SK-N-SH (cell line): ENCODE results near the gene ANTKMT. TPM values are rescaled to one million over a fixed set of nuclear protein-coding genes. Genes with fewer than 3 reads are reported as not detected.

Source experiments
- CTCF ChIA-PET: fragments of 300-600, 350-600 bp; formaldehyde crosslinking; extraction: SDS; loops from one replicate; lab custom pipeline; 2021; lab: Yijun Ruan, JAX
- POLR2A ChIA-PET: fragments of 350-600 bp; sonication (Branson Sonifier 250); formaldehyde crosslinking; extraction: SDS; loops from one replicate; lab custom pipeline; 2020; ENCODE audit warnings: antibody characterized with exemption, inconsistent platforms; lab: Yijun Ruan, JAX
- DNase-seq: peaks from one replicate; pipeline ENCODE4 v3.0.0; 2012
- H2AFZ ChIP-seq: fragments of 200-600 bp; sonication (generic); 2 replicates; pipeline ENCODE4 v1.8.1; 2016; ENCODE audit warnings: antibody characterized with exemption, mild to moderate bottlenecking, low read depth
- H3F3A ChIP-seq: fragments of 200-600 bp; sonication (generic); replicated peaks from 2 replicates; pipeline ENCODE3; 2016; ENCODE audit warnings: antibody characterized with exemption, mild to moderate bottlenecking; ENCODE audit not compliant: insufficient read depth
- H3K27ac ChIP-seq, 2 experiments: fragments of 200-500 bp in 1 of 2; fragments of 200-600 bp in 1 of 2; sonication (Bioruptor generic) in 1 of 2; sonication (generic), shearing (Covaris generic) in 1 of 2; 2 replicates each; pipeline versions ENCODE4 v1.5.1 to v1.6.1; 2014 to 2016; ENCODE audit warnings: low read depth in 2 of 2, inconsistent platforms in 1 of 2, low read length in 1 of 2, mild to moderate bottlenecking in 1 of 2, mixed read lengths in 1 of 2
- H3K27me3 ChIP-seq: fragments of 200-600 bp; sonication (generic), shearing (Covaris generic); 2 replicates; pipeline ENCODE4 v1.6.1; 2016; ENCODE audit warnings: mixed run types; ENCODE audit not compliant: insufficient read depth
- H3K36me3 ChIP-seq, 2 experiments: fragments of 200-500 bp in 1 of 2; fragments of 200-600 bp in 1 of 2; sonication (Bioruptor generic) in 1 of 2; sonication (generic) in 1 of 2; replicated peaks in 1 of 2; 2 replicates each; pipeline versions ENCODE3 to v1.5.1; 2014 to 2016; ENCODE audit warnings: low read length in 1 of 2, mild to moderate bottlenecking in 1 of 2; ENCODE audit not compliant: insufficient read depth in 2 of 2, control insufficient read depth in 1 of 2
- H3K4me1 ChIP-seq, 2 experiments: fragments of 200-500 bp in 1 of 2; fragments of 200-600 bp in 1 of 2; sonication (Bioruptor generic) in 1 of 2; sonication (generic), shearing (Covaris generic) in 1 of 2; 2 replicates each; pipeline versions ENCODE4 v1.5.1 to v1.6.1; 2014 to 2016; ENCODE audit warnings: low read depth in 1 of 2, low read length in 1 of 2, mixed run types in 1 of 2; ENCODE audit not compliant: insufficient read depth in 2 of 2, control insufficient read depth in 1 of 2
- H3K4me2 ChIP-seq: fragments of 200-600 bp; sonication (generic), shearing (Covaris generic); 2 replicates; pipeline ENCODE4 v1.6.1; 2017; ENCODE audit warnings: mixed run types
- H3K4me3 ChIP-seq, 2 experiments: fragments of 200-500 bp in 1 of 2; fragments of 200-600 bp in 1 of 2; sonication (Bioruptor generic) in 1 of 2; sonication (generic), shearing (Covaris generic) in 1 of 2; 2 replicates each; pipeline versions ENCODE4 v1.5.1 to v1.8.1; 2014 to 2016; ENCODE audit warnings: low read depth in 2 of 2, inconsistent platforms in 1 of 2, low read length in 1 of 2, mild to moderate bottlenecking in 1 of 2, mixed read lengths in 1 of 2, moderate library complexity in 1 of 2
- H3K79me2 ChIP-seq: fragments of 200-600 bp; sonication (generic); 2 replicates; pipeline ENCODE4 v1.8.1; 2017; ENCODE audit warnings: mild to moderate bottlenecking; ENCODE audit not compliant: insufficient read depth
- H3K9ac ChIP-seq: fragments of 200-600 bp; sonication (generic); 2 replicates; pipeline ENCODE4 v1.6.1; 2017; ENCODE audit warnings: mixed run types
- H3K9me2 ChIP-seq: fragments of 200-600 bp; sonication (generic); 2 replicates; pipeline ENCODE4 v1.6.1; 2017; ENCODE audit warnings: mixed run types
- H3K9me3 ChIP-seq: fragments of 200-600 bp; sonication (generic); 2 replicates; pipeline ENCODE4 v1.6.1; 2017; ENCODE audit warnings: mixed run types, mild to moderate bottlenecking, moderate library complexity
- H4K20me1 ChIP-seq: fragments of 200-600 bp; sonication (generic); 2 replicates; pipeline ENCODE4 v1.6.1; 2017; ENCODE audit warnings: mild to moderate bottlenecking, mixed run types; ENCODE audit not compliant: insufficient read depth
- ELF1 ChIP-seq: IDR thresholded peaks from 2 replicates; pipeline ENCODE4 v1.4.0; 2012
- FOSL2 ChIP-seq: IDR thresholded peaks from 2 replicates; pipeline ENCODE4 v1.4.0; 2012; ENCODE audit warnings: low read depth, mild to moderate bottlenecking, moderate library complexity, borderline replicate concordance
- MXI1 ChIP-seq: IDR thresholded peaks from 2 replicates; pipeline ENCODE4 v1.6.1; 2012; ENCODE audit warnings: mild to moderate bottlenecking, low read depth, low read length, improper control_type of control experiment
- NFIC ChIP-seq: IDR thresholded peaks from 2 replicates; pipeline ENCODE4 v1.4.0; 2012; ENCODE audit warnings: borderline replicate concordance
- NRF1 ChIP-seq: IDR thresholded peaks from 2 replicates; pipeline ENCODE4 v1.6.1; 2012; ENCODE audit warnings: low read depth, mild to moderate bottlenecking, low read length
- SIN3A ChIP-seq: IDR thresholded peaks from 2 replicates; pipeline ENCODE4 v1.6.1; 2012; ENCODE audit warnings: low read depth, mild to moderate bottlenecking, low read length, moderate library complexity, borderline replicate concordance
- TAF1 ChIP-seq: IDR thresholded peaks from 2 replicates; pipeline ENCODE4 v1.6.1; 2012; ENCODE audit warnings: low read depth, mild to moderate bottlenecking, low read length, moderate library complexity, borderline replicate concordance
- USF2 ChIP-seq: fragments of 150-350 bp; IDR thresholded peaks from 2 replicates; pipeline ENCODE4 v1.6.1; 2017; ENCODE audit warnings: antibody characterized with exemption, low read length, low read depth, borderline replicate concordance
- YY1 ChIP-seq: IDR thresholded peaks from 2 replicates; pipeline ENCODE4 v1.4.0; 2012; ENCODE audit warnings: low read depth, mild to moderate bottlenecking
- WGBS: methylation state at CpG from one replicate; pipeline ENCODE4 v1.1.6; 2017; ENCODE audit warnings: low lambda C conversion rate; 5-methylcytosine and 5-hydroxymethylcytosine counted together
- polyA plus RNA-seq, 3 experiments: library from polyadenylated mRNA; depleted of rRNA; stranded (reverse); fragments of >200 nt; gene quantifications; 2 replicates each; pipeline ENCODE4 v1.2.3, GENCODE V29; 2012
- TF ChIP-seq, protein P1 (sequence below): fragments of 150-350 bp; IDR thresholded peaks from 2 replicates; pipeline ENCODE4 v1.6.1; 2016; ENCODE audit warnings: mild to moderate bottlenecking, low read depth, low read length
- TF ChIP-seq, protein P2 (sequence below): IDR thresholded peaks from 2 replicates; pipeline ENCODE4 v1.4.0; 2012; ENCODE audit warnings: low read depth

The ANTKMT gene
- polyA plus RNA-seq, 1 of the 3 experiments (the other 2 are of a cell fraction): 57.4 TPM

- POLR2A ChIA-PET: no interaction called here
Observed at GRCh38 chr16:695355-696089, 25.4 kb upstream of the ANTKMT start.

GRCh38 chr16:698911-699671 lies 21.9 kb upstream of the ANTKMT start:
- DNase-seq: no peak
- Histone ChIP-seq H3K9me2 (no peaks in the 10 kb centered on the region), H3K79me2 (peaks cover 56% of the 10 kb centered on the region), H3F3A (no peaks in the 10 kb centered on the region), H2AFZ (no peak overlapping the region), H3K4me2 (no peak overlapping the region), H3K27ac (no peak overlapping the region), H4K20me1 (peaks cover 52% of the 10 kb centered on the region), H3K9ac (no peak overlapping the region), H3K36me3 (peaks cover 0 to 2% of the 10 kb centered on the region in 2 experiments), H3K4me1 (peaks cover 3 to 6% of the 10 kb centered on the region in 2 experiments; a peak in 1 of 4 replicates), H3K4me3 (no peak overlapping the region), H3K27me3 (no peaks in the 10 kb centered on the region), H3K9me3 (no peaks in the 10 kb centered on the region)
- WGBS: 79% methylated on average over 10 of the region's 19 CpGs
- no peak for TF ChIP-seq USF2
- TF ChIP-seq MXI1: no peak
- POLR2A ChIA-PET: no interaction called here
- CTCF ChIA-PET: interaction anchor here (1.2 kb wide), 1 partner anchor 8 kb away, joined by 4 read pairs; no protein-coding TSS in a partner anchor

More at GRCh38 chr16:695355-696089, 25.4 kb upstream of the ANTKMT start:
- Histone ChIP-seq H3F3A (peaks cover 20% of the 10 kb centered on the region), H3K4me3 (no peak overlapping the region), H3K4me2 (no peak overlapping the region), H3K27me3 (no peaks in the 10 kb centered on the region), H3K4me1 (no peaks in the 10 kb centered on the region), H3K36me3 (peaks cover 0 to 2% of the 10 kb centered on the region in 2 experiments), H3K79me2 (peaks cover 22% of the 10 kb centered on the region), H2AFZ (no peak overlapping the region), H4K20me1 (peaks cover 18% of the 10 kb centered on the region), H3K27ac (no peak overlapping the region), H3K9ac (no peak overlapping the region), H3K9me3 (no peaks in the 10 kb centered on the region), H3K9me2 (no peaks in the 10 kb centered on the region)
- DNase-seq: no peak
- no peak for TF ChIP-seq NRF1
- TF ChIP-seq, protein P1, sequence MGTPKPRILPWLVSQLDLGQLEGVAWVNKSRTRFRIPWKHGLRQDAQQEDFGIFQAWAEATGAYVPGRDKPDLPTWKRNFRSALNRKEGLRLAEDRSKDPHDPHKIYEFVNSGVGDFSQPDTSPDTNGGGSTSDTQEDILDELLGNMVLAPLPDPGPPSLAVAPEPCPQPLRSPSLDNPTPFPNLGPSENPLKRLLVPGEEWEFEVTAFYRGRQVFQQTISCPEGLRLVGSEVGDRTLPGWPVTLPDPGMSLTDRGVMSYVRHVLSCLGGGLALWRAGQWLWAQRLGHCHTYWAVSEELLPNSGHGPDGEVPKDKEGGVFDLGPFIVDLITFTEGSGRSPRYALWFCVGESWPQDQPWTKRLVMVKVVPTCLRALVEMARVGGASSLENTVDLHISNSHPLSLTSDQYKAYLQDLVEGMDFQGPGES: no peak
- TF ChIP-seq, protein P2, sequence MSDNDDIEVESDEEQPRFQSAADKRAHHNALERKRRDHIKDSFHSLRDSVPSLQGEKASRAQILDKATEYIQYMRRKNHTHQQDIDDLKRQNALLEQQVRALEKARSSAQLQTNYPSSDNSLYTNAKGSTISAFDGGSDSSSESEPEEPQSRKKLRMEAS: no peak
- TF ChIP-seq NFIC: no peak
- no peak for TF ChIP-seq FOSL2
- no peak for TF ChIP-seq YY1
- TF ChIP-seq MXI1: no peak
- no peak for TF ChIP-seq TAF1
- TF ChIP-seq SIN3A: no peak
- no peak for TF ChIP-seq ELF1
- 78% methylated on average over 52 of the region's 71 CpGs for WGBS
- CTCF ChIA-PET: no interaction called here
